Measurements from ENCODE around the gene POMGNT2. TPM values are rescaled to one million over a fixed set of nuclear protein-coding genes. Genes with fewer than 3 reads are reported as not detected.

POMGNT2 gene
- total and polyA plus RNA-seq, 10 of the 15 experiments (the other 5 are each of a cell fraction or from before 2014, with no cell fraction given) = 0.02 to 1.7 (median 0.17) TPM; not detected in 1

DNA sequence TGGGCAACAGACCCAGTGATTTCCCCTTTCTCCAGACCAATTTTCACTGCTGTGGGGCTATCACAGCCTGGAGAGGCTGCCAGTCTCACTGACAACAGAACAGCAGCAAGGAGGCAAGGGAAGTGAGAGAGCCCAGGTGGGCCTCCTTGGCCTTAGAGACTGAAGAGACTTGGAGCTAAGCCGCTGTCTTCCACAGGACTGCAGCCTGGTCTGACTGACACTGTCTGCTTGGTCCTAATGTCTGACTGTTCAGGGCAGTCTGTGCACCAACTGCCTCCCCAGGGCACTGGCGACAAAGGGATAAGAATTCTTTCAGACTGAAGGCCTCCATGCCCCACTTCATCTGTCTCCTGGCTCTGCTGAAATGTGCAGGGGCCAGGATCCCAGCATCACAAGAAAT lies 11.5 kb downstream of the POMGNT2 start:
- ChIA-PET SMC1A (ENCODE audit: uncharacterized antibody, unreplicated experiment) (no interaction called here), POLR2A (no interaction called here), CTCF (no interaction called here), RAD21 (ENCODE audit: unreplicated experiment) (no interaction called here)
- H2AFZ ChIP-seq (ENCODE audit: control insufficient read depth, low read depth, low read length) = no peak overlapping the region
- no peaks in the 10 kb centered on the region for H3K36me3 ChIP-seq (ENCODE audit: control insufficient read depth in 2 of 2, insufficient read depth in 2 of 2, low read length in 1 of 2)
- H3K27ac ChIP-seq (ENCODE audit: control insufficient read depth, insufficient read depth) = no peak overlapping the region
- H3K9ac ChIP-seq (ENCODE audit: control insufficient read depth, insufficient read depth, low read length) = no peak overlapping the region
- no peak overlapping the region for H3K4me2 ChIP-seq (ENCODE audit: control insufficient read depth, insufficient read depth)
- H3K79me2 ChIP-seq (ENCODE audit: control insufficient read depth, insufficient read depth, low read length) = no peaks in the 10 kb centered on the region
- DNase-seq (ENCODE audit: low read depth, low spot score) (no peak), FAIRE-seq (no peak), ATAC-seq (no peak)
- no TSS peak for BruUV-seq (replicated peaks)
- intact Hi-C loops (cut with micrococcal nuclease; ENCODE audit: unreplicated experiment) (no loop called here), in situ Hi-C loops (cut with MboI) (no loop called here)
- peaks cover 0 to 3% of the 10 kb centered on the region in 2 experiments; a peak in 2 of 4 replicates for H3K27me3 ChIP-seq (replicated peaks in 1 of 2; ENCODE audit: control insufficient read depth in 2 of 2, insufficient read depth in 2 of 2, low read length in 1 of 2)
- no peaks in the 10 kb centered on the region for H3K9me3 ChIP-seq (replicated peaks; ENCODE audit: control insufficient read depth, insufficient read depth, low read length)
- H4K20me1 ChIP-seq (ENCODE audit: control insufficient read depth, insufficient read depth) = no peaks in the 10 kb centered on the region
- H3K4me1 ChIP-seq (ENCODE audit: control insufficient read depth, insufficient read depth, low read length) = no peaks in the 10 kb centered on the region
- WGBS (ENCODE audit: insufficient coverage, insufficient replicate concordance, low lambda C conversion rate, missing lambda C conversion rate) = 27% methylated on average over 2 of the region's 2 CpGs
- H3K4me3 ChIP-seq = no peak overlapping the region
- no peak for TF ChIP-seq CHD4 (IDR thresholded peaks at IDR 0.05)
- TF ChIP-seq RB1 (IDR thresholded peaks at IDR 0.05; ENCODE audit: borderline replicate concordance) = no peak
- TF ChIP-seq, protein P1, sequence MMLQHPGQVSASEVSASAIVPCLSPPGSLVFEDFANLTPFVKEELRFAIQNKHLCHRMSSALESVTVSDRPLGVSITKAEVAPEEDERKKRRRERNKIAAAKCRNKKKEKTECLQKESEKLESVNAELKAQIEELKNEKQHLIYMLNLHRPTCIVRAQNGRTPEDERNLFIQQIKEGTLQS (IDR thresholded peaks at IDR 0.05; ENCODE audit: borderline replicate concordance, extremely low read depth, low read depth, low read length) = no peak
- TF ChIP-seq PML (IDR thresholded peaks at IDR 0.05; ENCODE audit: low read length) = no peak
- TF ChIP-seq, protein P2, sequence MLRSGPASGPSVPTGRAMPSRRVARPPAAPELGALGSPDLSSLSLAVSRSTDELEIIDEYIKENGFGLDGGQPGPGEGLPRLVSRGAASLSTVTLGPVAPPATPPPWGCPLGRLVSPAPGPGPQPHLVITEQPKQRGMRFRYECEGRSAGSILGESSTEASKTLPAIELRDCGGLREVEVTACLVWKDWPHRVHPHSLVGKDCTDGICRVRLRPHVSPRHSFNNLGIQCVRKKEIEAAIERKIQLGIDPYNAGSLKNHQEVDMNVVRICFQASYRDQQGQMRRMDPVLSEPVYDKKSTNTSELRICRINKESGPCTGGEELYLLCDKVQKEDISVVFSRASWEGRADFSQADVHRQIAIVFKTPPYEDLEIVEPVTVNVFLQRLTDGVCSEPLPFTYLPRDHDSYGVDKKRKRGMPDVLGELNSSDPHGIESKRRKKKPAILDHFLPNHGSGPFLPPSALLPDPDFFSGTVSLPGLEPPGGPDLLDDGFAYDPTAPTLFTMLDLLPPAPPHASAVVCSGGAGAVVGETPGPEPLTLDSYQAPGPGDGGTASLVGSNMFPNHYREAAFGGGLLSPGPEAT (IDR thresholded peaks at IDR 0.05; ENCODE audit: low read depth) = no peak
- no peak for TF ChIP-seq RBBP5 (conservative IDR thresholded peaks at IDR 0.05)
- TF ChIP-seq, protein P3, sequence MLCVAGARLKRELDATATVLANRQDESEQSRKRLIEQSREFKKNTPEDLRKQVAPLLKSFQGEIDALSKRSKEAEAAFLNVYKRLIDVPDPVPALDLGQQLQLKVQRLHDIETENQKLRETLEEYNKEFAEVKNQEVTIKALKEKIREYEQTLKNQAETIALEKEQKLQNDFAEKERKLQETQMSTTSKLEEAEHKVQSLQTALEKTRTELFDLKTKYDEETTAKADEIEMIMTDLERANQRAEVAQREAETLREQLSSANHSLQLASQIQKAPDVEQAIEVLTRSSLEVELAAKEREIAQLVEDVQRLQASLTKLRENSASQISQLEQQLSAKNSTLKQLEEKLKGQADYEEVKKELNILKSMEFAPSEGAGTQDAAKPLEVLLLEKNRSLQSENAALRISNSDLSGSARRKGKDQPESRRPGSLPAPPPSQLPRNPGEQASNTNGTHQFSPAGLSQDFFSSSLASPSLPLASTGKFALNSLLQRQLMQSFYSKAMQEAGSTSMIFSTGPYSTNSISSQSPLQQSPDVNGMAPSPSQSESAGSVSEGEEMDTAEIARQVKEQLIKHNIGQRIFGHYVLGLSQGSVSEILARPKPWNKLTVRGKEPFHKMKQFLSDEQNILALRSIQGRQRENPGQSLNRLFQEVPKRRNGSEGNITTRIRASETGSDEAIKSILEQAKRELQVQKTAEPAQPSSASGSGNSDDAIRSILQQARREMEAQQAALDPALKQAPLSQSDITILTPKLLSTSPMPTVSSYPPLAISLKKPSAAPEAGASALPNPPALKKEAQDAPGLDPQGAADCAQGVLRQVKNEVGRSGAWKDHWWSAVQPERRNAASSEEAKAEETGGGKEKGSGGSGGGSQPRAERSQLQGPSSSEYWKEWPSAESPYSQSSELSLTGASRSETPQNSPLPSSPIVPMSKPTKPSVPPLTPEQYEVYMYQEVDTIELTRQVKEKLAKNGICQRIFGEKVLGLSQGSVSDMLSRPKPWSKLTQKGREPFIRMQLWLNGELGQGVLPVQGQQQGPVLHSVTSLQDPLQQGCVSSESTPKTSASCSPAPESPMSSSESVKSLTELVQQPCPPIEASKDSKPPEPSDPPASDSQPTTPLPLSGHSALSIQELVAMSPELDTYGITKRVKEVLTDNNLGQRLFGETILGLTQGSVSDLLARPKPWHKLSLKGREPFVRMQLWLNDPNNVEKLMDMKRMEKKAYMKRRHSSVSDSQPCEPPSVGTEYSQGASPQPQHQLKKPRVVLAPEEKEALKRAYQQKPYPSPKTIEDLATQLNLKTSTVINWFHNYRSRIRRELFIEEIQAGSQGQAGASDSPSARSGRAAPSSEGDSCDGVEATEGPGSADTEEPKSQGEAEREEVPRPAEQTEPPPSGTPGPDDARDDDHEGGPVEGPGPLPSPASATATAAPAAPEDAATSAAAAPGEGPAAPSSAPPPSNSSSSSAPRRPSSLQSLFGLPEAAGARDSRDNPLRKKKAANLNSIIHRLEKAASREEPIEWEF (IDR thresholded peaks at IDR 0.05; ENCODE audit: insufficient replicate concordance, low read depth, low read length) = no peak
- TF ChIP-seq, protein P4, sequence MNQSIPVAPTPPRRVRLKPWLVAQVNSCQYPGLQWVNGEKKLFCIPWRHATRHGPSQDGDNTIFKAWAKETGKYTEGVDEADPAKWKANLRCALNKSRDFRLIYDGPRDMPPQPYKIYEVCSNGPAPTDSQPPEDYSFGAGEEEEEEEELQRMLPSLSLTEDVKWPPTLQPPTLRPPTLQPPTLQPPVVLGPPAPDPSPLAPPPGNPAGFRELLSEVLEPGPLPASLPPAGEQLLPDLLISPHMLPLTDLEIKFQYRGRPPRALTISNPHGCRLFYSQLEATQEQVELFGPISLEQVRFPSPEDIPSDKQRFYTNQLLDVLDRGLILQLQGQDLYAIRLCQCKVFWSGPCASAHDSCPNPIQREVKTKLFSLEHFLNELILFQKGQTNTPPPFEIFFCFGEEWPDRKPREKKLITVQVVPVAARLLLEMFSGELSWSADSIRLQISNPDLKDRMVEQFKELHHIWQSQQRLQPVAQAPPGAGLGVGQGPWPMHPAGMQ (IDR thresholded peaks at IDR 0.05; ENCODE audit: borderline replicate concordance) = no peak
- TF ChIP-seq ZNF207 (IDR thresholded peaks at IDR 0.05; ENCODE audit: borderline replicate concordance) = no peak
- TF ChIP-seq SUPT20H (IDR thresholded peaks at IDR 0.05; ENCODE audit: borderline replicate concordance, control insufficient read depth, low read depth, low read length) = no peak
- no peak for TF ChIP-seq BMI1 (IDR thresholded peaks at IDR 0.05; ENCODE audit: borderline replicate concordance)
- TF ChIP-seq SMAD5 (IDR thresholded peaks at IDR 0.05; ENCODE audit: low read depth) = no peak
- no peak for TF ChIP-seq ZZZ3 (IDR thresholded peaks at IDR 0.05; ENCODE audit: control insufficient read depth, insufficient read length, low read depth)
- TF ChIP-seq GATAD2B (conservative IDR thresholded peaks at IDR 0.05; ENCODE audit: low read depth) = no peak
